Measurements from ENCODE around the gene HRCT1. TPM values are rescaled to one million over a fixed set of nuclear protein-coding genes. Genes with fewer than 3 reads are reported as not detected.

Gene HRCT1
- total RNA-seq, 1 experiment from 2014 or later = not detected

GRCh38 chr9:35937227-35937626, 31.2 kb downstream of the HRCT1 start:
- in situ Hi-C loops (cut with HindIII; ENCODE audit: low sequenced_read_pairs) = no loop called here
- DNase-seq (ENCODE audit: low spot score) = no peak

GRCh38 chr9:35938474-35939356, 32.7 kb downstream of the HRCT1 start:
- no peak for DNase-seq (ENCODE audit: low spot score)
- in situ Hi-C loops (cut with HindIII; ENCODE audit: low sequenced_read_pairs) = no loop called here

GRCh38 chr9:35939679-35940250, 33.8 kb downstream of the HRCT1 start:
- in situ Hi-C loops (cut with HindIII; ENCODE audit: low sequenced_read_pairs) = no loop called here
- DNase-seq (ENCODE audit: low spot score) = no peak

GRCh38 chr9:35940458-35941407, 34.7 kb downstream of the HRCT1 start:
- no peak for DNase-seq (ENCODE audit: low spot score)
- in situ Hi-C loops (cut with HindIII; ENCODE audit: low sequenced_read_pairs) = no loop called here

GRCh38 chr9:35942286-35942685, 36.3 kb downstream of the HRCT1 start:
- in situ Hi-C loops (cut with HindIII; ENCODE audit: low sequenced_read_pairs) = no loop called here
- DNase-seq (ENCODE audit: low spot score) = no peak

GRCh38 chr9:35944173-35944572, 38.2 kb downstream of the HRCT1 start:
- no peak for DNase-seq (ENCODE audit: low spot score)
- in situ Hi-C loops (cut with HindIII; ENCODE audit: low sequenced_read_pairs) = no loop called here

GRCh38 chr9:35944841-35945240, 38.8 kb downstream of the HRCT1 start:
- no peak for DNase-seq (ENCODE audit: low spot score)
- in situ Hi-C loops (cut with HindIII; ENCODE audit: low sequenced_read_pairs) = no loop called here

GRCh38 chr9:35945341-35946018, 39.5 kb downstream of the HRCT1 start:
- in situ Hi-C loops (cut with HindIII; ENCODE audit: low sequenced_read_pairs) = no loop called here
- peak; percentile 90 for DNase-seq (ENCODE audit: low spot score)

GRCh38 chr9:35948451-35948850, 42.4 kb downstream of the HRCT1 start:
- no peak for DNase-seq (ENCODE audit: low spot score)
- in situ Hi-C loops (cut with HindIII; ENCODE audit: low sequenced_read_pairs) = no loop called here

- in situ Hi-C loops (cut with HindIII; ENCODE audit: low sequenced_read_pairs) = no loop called here
- no peak for DNase-seq (ENCODE audit: low spot score)
These were observed 42.9 kb downstream of the HRCT1 start for GRCh38 chr9:35948901-35949318.

GRCh38 chr9:35951736-35952135, 45.7 kb downstream of the HRCT1 start:
- in situ Hi-C loops (cut with HindIII; ENCODE audit: low sequenced_read_pairs) = no loop called here
- no peak for DNase-seq (ENCODE audit: low spot score)

- in situ Hi-C loops (cut with HindIII; ENCODE audit: low sequenced_read_pairs) = no loop called here
These were observed 46.7 kb downstream of the HRCT1 start for GRCh38 chr9:35952526-35953191.

GRCh38 chr9:35954942-35955546, 49.0 kb downstream of the HRCT1 start:
- in situ Hi-C loops (cut with HindIII; ENCODE audit: low sequenced_read_pairs) = no loop called here
- peak; percentile 86 for DNase-seq (ENCODE audit: low spot score)

More at GRCh38 chr9:35952526-35953191, 46.7 kb downstream of the HRCT1 start:
- no peak for DNase-seq (ENCODE audit: low spot score)

GRCh38 chr9:35956651-35957050, 50.6 kb downstream of the HRCT1 start:
- DNase-seq (ENCODE audit: low spot score) = no peak
- in situ Hi-C loops (cut with HindIII; ENCODE audit: low sequenced_read_pairs) = no loop called here
